ENCODE results near the gene MAML2.

DNA sequence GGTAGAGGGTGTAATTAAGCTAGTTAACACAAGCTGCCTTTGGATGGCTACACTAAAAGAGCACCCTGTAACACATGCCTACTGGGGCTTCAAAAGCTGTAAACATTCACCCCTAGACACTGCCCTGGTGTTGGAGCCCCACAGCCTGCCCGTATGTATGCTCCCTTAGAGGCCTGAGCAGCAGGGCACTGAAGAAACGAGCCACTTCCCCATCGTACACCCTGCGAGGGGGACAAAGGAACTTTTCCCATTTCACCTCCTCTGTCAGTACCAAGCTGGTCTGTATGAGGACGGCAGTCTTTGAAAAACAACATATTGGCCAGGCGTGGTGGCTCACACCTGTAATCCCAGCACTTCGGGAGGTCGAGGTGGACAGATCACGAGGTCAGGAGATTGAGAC lies 77.0 kb downstream of the MAML2 start:
- TF ChIP-seq, protein P1, sequence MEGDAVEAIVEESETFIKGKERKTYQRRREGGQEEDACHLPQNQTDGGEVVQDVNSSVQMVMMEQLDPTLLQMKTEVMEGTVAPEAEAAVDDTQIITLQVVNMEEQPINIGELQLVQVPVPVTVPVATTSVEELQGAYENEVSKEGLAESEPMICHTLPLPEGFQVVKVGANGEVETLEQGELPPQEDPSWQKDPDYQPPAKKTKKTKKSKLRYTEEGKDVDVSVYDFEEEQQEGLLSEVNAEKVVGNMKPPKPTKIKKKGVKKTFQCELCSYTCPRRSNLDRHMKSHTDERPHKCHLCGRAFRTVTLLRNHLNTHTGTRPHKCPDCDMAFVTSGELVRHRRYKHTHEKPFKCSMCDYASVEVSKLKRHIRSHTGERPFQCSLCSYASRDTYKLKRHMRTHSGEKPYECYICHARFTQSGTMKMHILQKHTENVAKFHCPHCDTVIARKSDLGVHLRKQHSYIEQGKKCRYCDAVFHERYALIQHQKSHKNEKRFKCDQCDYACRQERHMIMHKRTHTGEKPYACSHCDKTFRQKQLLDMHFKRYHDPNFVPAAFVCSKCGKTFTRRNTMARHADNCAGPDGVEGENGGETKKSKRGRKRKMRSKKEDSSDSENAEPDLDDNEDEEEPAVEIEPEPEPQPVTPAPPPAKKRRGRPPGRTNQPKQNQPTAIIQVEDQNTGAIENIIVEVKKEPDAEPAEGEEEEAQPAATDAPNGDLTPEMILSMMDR (IDR thresholded peaks at IDR 0.05): no peak
- TF ChIP-seq EZH2phosphoT487 (IDR thresholded peaks at IDR 0.05) (no peak), EZH2 (IDR thresholded peaks at IDR 0.05) (no peak)

All from neural progenitor cell (in vitro differentiated cells).